Glutamatergic neuron (in vitro differentiated cells): ENCODE measurements around the gene SCRG1. TPM values are rescaled to one million over a fixed set of nuclear protein-coding genes. Genes with fewer than 3 reads are reported as not detected.
A peak's percentile ranks its signal among the peaks of the same experiment; 100 is the strongest.

Experiments used
- DNase-seq: peaks from one replicate; pipeline ENCODE4 v3.0.0; 2022
- H3K27ac Mint-ChIP-seq: one replicate; pipeline ENCODE4 v1.8.0; 2020; ENCODE audit warnings: mild to moderate bottlenecking, mixed read lengths, inconsistent platforms; ENCODE audit not compliant: unreplicated experiment
- H3K27me3 Mint-ChIP-seq: one replicate; pipeline ENCODE4 v1.8.0; 2020; ENCODE audit warnings: mild to moderate bottlenecking, moderate library complexity, mixed read lengths, inconsistent platforms; ENCODE audit not compliant: unreplicated experiment
- H3K36me3 Mint-ChIP-seq: one replicate; pipeline ENCODE4 v1.8.0; 2020; ENCODE audit warnings: mild to moderate bottlenecking, mixed read lengths, inconsistent platforms; ENCODE audit not compliant: unreplicated experiment
- H3K4me1 Mint-ChIP-seq: one replicate; pipeline ENCODE4 v1.8.0; 2020; ENCODE audit warnings: mild to moderate bottlenecking, low read depth, mixed read lengths, inconsistent platforms; ENCODE audit not compliant: unreplicated experiment
- H3K4me3 Mint-ChIP-seq: one replicate; pipeline ENCODE4 v1.8.0; 2020; ENCODE audit warnings: mild to moderate bottlenecking, mixed read lengths, inconsistent platforms; ENCODE audit not compliant: unreplicated experiment
- H3K9me3 Mint-ChIP-seq: one replicate; pipeline ENCODE4 v1.8.0; 2020; ENCODE audit warnings: mild to moderate bottlenecking, moderate library complexity, mixed read lengths, inconsistent platforms; ENCODE audit not compliant: unreplicated experiment
- total RNA-seq: library from RNA; stranded (reverse); fragmentation: NEBNext Ultra II Directional; extraction: Animal tissue kit (Norgen Biotek cat#: 25700); gene quantifications from one replicate; pipeline ENCODE4 v1.2.1, GENCODE V29; 2021; ENCODE audit not compliant: unreplicated experiment
- TF ChIP-seq, protein P1 (sequence below): fragments of 200-600 bp; sonication (generic); IDR thresholded peaks from one replicate; pipeline ENCODE4 v1.5.0; 2021; ENCODE audit not compliant: partially characterized antibody, unreplicated experiment

The SCRG1 gene
- total RNA-seq, 1 donor from 2014 or later: not detected

DNA sequence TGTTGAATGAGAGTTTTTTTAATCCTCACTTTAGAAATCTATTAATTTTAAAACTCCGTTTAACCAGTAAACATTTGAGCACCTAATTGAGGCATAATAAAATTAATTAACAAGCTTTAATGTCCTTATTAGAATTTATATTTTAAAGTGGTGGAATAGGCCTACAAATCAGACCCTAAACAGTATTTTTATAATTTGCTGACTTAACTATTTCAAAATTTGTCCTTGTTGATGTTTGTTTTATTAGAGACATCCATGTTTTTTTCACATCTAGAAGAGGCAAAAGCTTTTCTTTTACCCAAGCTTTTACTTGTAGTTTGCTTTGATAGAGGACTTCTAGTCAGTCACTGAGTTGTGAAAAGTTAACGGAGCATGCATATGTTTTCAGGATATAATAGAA lies 24.3 kb downstream of the SCRG1 start:
- Mint-ChIP-seq H3K4me1 (peaks cover 4% of the 10 kb centered on the region), H3K9me3 (peaks cover 14% of the 10 kb centered on the region), H3K4me3 (no peak overlapping the region), H3K27me3 (peaks cover 8% of the 10 kb centered on the region), H3K36me3 (no peaks in the 10 kb centered on the region), H3K27ac (no peak overlapping the region)
- TF ChIP-seq, protein P1, sequence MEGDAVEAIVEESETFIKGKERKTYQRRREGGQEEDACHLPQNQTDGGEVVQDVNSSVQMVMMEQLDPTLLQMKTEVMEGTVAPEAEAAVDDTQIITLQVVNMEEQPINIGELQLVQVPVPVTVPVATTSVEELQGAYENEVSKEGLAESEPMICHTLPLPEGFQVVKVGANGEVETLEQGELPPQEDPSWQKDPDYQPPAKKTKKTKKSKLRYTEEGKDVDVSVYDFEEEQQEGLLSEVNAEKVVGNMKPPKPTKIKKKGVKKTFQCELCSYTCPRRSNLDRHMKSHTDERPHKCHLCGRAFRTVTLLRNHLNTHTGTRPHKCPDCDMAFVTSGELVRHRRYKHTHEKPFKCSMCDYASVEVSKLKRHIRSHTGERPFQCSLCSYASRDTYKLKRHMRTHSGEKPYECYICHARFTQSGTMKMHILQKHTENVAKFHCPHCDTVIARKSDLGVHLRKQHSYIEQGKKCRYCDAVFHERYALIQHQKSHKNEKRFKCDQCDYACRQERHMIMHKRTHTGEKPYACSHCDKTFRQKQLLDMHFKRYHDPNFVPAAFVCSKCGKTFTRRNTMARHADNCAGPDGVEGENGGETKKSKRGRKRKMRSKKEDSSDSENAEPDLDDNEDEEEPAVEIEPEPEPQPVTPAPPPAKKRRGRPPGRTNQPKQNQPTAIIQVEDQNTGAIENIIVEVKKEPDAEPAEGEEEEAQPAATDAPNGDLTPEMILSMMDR: no peak
- DNase-seq: no peak

DNA sequence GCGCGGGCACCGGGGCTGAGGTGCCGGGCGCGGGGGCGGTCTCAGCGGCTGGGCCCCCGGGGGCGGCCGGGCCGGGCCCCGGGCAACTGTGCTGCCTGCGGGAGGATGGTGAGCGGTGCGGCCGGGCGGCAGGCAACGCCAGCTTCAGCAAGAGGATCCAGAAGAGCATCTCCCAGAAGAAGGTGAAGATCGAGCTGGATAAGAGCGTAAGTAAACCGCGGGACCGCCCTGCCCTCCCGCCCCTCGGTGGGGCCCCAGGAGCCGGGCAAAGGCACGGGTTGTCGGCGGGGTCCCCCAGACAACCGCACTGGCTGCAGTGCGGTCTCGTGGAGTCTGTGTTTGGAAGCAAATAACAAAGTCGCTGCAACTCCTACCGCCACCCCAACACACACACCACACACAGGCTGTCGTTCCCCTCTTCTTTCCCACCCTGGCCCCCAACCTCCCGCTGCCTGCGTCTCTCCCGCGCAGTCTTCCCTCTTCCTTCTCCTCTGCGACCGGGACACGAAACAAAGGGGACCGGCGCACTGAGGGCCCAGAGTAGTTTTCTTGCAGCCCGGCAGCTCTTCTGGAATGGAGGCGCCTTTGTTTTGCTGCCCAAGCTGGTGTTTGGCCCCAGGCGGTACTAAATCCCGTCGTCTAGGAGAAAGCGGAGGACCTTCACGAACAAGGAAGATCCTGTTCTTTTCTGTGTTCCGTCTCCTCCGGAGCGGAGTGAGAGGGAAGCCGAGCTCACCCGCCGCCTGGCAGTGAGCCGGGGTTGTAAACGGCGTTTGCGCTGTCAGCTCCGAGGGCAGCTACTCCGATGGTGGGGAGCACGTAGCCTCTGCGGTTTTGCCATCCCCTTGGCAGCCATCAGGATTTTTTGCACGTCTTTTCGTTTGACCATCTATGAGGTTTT lies 27.4 kb downstream of the SCRG1 start:
- Mint-ChIP-seq H3K9me3 (peaks cover 21% of the 10 kb centered on the region), H3K27me3 (peaks cover 8% of the 10 kb centered on the region), H3K27ac (peak overlapping the region; percentile 98), H3K4me3 (peak overlapping the region; percentile 97), H3K36me3 (no peaks in the 10 kb centered on the region), H3K4me1 (peaks cover 4% of the 10 kb centered on the region)
- TF ChIP-seq, protein P1: no peak
- DNase-seq: peak; percentile 71

DNA sequence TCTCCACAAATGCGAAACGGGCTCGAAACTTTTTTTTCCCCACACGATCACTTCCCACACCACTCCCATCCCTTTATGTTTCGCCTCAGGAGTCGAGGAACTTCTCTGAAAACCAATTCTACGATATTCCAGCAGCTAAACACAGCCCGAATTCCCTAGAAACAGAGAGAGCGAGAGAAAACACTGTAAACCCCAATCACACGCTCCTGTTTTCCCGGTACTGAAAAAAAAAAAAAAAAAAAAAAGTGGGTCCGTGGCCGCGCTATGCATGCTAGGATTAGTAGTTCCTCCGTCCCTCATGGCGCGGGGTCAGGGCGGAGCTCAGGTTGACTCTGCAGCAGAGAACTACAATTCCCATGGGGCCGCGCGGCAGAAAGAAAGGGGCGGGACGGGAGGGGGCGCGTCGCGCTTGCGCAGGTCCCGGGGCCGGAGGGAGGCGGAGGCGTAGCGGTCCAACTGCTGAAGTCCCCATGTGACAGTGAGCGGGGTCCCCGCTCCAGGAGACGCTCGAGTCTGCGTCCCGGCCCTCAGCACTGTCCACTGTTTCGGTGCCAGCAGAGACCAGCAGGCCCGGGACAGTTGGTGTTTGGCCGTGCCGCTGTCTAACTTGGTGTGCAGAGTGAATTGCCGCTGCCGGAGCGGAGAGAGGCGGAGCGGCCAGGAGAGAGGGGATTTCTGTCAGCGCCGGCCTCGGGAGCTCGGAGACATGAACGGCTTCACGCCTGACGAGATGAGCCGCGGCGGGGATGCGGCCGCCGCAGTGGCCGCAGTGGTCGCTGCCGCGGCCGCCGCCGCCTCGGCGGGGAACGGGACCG lies 28.2 kb downstream of the SCRG1 start, which contains the start of gene SAP30:
SAP30 (plus strand) TSS at position 478 of the 815 bp plus-strand sequence; CDS start at position 707, 229 bp downstream.
- H3K4me3 Mint-ChIP-seq: peak within 1 kb of the TSS; percentile 98
- no peaks in the 10 kb centered on the region for H3K36me3 Mint-ChIP-seq
- peaks cover 8% of the 10 kb centered on the region for H3K27me3 Mint-ChIP-seq
- H3K4me1 Mint-ChIP-seq: peaks cover 4% of the 10 kb centered on the region
- TF ChIP-seq, protein P1: no peak
- H3K9me3 Mint-ChIP-seq: peaks cover 21% of the 10 kb centered on the region
- peak within 1 kb of the TSS; percentile 99 for H3K27ac Mint-ChIP-seq
- DNase-seq: peak; percentile 98

DNA sequence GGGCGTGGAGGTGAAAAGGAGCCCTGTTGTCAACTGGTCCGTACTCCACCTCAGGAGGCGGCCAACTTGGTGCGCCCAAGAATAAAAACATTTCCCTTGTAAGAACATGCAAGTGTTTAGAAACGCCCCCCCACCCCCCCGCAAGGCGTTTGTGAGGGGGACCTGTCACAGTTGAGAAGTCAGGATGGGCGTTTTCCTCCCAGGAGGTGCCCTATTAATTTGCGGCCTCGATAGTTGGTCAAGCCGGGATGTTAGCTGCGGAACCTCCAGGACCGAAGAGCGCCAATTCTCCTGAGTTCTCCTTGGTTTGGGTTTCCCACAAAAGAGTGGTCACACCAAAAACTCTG lies 28.8 kb downstream of the SCRG1 start:
- Mint-ChIP-seq H3K27me3 (peaks cover 8% of the 10 kb centered on the region), H3K36me3 (no peaks in the 10 kb centered on the region), H3K27ac (peak overlapping the region; percentile 49), H3K4me3 (peak overlapping the region; percentile 98), H3K9me3 (peaks cover 21% of the 10 kb centered on the region), H3K4me1 (peaks cover 4% of the 10 kb centered on the region)
- TF ChIP-seq, protein P1: no peak
- DNase-seq: peak; percentile 32

DNA sequence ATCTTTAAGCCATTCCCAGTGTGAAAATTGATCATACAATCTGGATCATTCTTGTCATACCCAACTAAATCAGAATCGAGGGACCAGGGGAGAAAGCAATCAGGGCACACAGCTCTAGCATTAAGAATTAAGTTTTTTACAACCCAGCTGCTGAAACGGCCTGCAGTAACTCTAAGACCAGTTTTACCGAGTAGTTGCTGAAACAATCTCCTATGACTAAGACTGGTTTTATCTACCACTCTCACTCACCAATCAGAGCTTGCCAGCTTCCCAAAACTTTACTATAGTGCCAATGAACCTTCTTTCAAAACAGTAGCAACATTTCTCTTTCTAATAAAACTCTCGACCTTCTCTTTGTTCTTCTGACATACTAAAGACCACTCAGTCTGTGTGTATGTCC lies 31.0 kb downstream of the SCRG1 start:
- Mint-ChIP-seq H3K27ac (no peak overlapping the region), H3K4me1 (no peaks in the 10 kb centered on the region), H3K36me3 (no peaks in the 10 kb centered on the region), H3K9me3 (peaks cover 21% of the 10 kb centered on the region), H3K27me3 (peaks cover 8% of the 10 kb centered on the region), H3K4me3 (no peak overlapping the region)
- DNase-seq: no peak
- TF ChIP-seq, protein P1: no peak
